ACC112 (cell line): Measurements from ENCODE around the gene DCDC2.
"Not testable (repeated sequence)": the region's sequence is repeated elsewhere in the genome, so short reads cannot be mapped to it uniquely, and the experiment has no call there.

Experiments used
- H2AFZ ChIP-seq: fragments of 200-600 bp; sonication (generic); one replicate; pipeline ENCODE4 v1.6.0; 2017; ENCODE audit warnings: antibody characterized with exemption, low read length; ENCODE audit not compliant: unreplicated experiment
- H3K27ac ChIP-seq: fragments of 200-600 bp; sonication (generic); 2 replicates; pipeline ENCODE4 v1.5.1; 2014; ENCODE audit warnings: low read depth, mild to moderate bottlenecking, antibody characterized with exemption, low read length, moderate library complexity
- H3K27me3 ChIP-seq: fragments of 200-600 bp; sonication (generic); 2 replicates; pipeline ENCODE4 v1.6.1; 2014; ENCODE audit warnings: mild to moderate bottlenecking, antibody characterized with exemption, low read length, moderate library complexity, mixed read lengths; ENCODE audit not compliant: insufficient read depth
- H3K36me3 ChIP-seq: fragments of 200-600 bp; sonication (generic); 2 replicates; pipeline ENCODE4 v1.6.1; 2016; ENCODE audit warnings: mild to moderate bottlenecking, antibody characterized with exemption, low read length, moderate library complexity, mixed read lengths; ENCODE audit not compliant: insufficient read depth
- H3K4me1 ChIP-seq: fragments of 200-600 bp; sonication (generic); one replicate; pipeline ENCODE4 v1.6.1; 2016; ENCODE audit warnings: low read length, mixed read lengths; ENCODE audit not compliant: insufficient read depth, unreplicated experiment, control insufficient read depth
- H3K4me3 ChIP-seq: fragments of 200-600 bp; sonication (generic); 2 replicates; pipeline ENCODE4 v1.5.1; 2014; ENCODE audit warnings: mild to moderate bottlenecking, low read depth, low read length
- H3K79me2 ChIP-seq: fragments of 200-600 bp; sonication (generic); one replicate; pipeline ENCODE4 v1.6.0; 2016; ENCODE audit warnings: low read length; ENCODE audit not compliant: control insufficient read depth, unreplicated experiment, insufficient read depth

Gene DCDC2

DNA sequence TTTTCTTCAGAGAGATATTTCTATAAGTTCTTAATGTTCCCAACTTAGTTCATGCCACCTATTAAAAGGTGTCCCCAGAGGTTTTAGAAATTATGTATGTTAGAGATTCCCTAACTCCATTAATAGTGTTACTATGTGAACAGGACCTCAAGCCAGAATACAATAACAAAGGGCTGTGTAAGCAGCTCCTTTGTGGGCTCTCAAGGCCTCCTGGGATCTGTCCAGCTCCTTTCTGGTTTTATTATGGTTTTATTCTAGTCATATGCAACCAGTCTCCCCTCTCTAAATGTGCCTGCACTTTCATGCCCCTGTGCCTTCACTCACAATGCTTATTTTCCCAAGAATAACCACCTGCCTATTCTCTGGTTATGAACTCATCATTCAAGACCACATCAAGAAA lies 209.2 kb downstream of the DCDC2 start:
- no peaks in the 10 kb centered on the region for H3K4me1 ChIP-seq
- H3K36me3 ChIP-seq: no peaks in the 10 kb centered on the region
- no peak overlapping the region for H3K4me3 ChIP-seq
- no peaks in the 10 kb centered on the region for H3K27me3 ChIP-seq
- H3K27ac ChIP-seq: no peak overlapping the region
- no peaks in the 10 kb centered on the region for H3K79me2 ChIP-seq
- no peak overlapping the region for H2AFZ ChIP-seq

DNA sequence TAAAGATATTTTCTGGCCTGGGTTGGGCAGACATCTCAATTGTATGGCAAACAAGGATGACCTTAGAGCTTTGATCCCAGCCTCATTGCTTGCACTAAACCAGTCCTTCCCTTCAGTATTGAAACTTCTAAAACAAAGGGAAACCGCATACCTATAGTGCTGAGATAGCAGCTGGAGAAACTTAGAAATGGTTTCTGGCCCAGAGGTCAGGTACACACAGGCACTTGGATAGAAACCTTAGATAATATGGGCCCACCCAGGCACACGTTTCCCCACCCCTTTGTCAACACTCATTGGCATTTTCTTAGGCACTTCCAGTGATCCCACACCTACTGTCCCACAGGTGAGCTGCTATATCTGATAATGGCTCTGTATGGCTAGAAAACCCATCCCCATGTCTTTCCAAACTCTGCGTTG lies 209.7 kb downstream of the DCDC2 start:
- H3K79me2 ChIP-seq: no peaks in the 10 kb centered on the region
- H3K36me3 ChIP-seq: no peaks in the 10 kb centered on the region
- no peak overlapping the region for H2AFZ ChIP-seq
- no peak overlapping the region for H3K4me3 ChIP-seq
- no peak overlapping the region for H3K27ac ChIP-seq
- no peaks in the 10 kb centered on the region for H3K4me1 ChIP-seq
- H3K27me3 ChIP-seq: no peaks in the 10 kb centered on the region

DNA sequence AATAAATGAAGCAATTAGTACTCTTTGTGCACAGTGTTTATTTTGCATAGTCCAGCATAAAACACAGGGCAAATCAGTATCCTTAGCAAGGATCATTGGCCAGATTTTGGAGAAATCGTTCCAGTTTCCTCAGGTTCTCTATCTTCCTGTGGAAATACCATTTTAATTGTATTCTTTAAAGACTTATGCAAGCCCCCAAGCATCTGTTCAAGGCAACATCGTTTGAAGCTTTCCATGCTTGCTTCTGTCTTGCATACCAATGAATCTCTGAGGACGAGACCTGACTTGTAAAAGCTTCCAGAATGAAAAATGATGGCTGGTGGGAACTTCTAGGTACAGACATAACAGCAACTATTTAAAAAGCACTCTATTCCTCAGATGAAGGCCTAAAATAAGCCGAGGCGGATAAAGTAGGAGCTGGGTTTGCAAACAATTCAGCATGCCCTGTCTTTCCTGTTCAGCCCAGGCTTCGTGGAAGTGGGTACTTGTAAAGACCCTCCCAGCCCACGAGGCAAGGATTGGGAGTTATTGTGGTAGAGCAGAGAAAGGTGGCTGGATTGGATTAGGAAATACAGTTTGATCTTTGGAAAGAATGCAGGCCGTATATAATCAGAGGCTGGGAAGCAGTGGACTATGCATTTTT lies 210.2 kb downstream of the DCDC2 start:
- H3K27me3 ChIP-seq: no peaks in the 10 kb centered on the region
- H3K36me3 ChIP-seq: no peaks in the 10 kb centered on the region
- H3K4me1 ChIP-seq: no peaks in the 10 kb centered on the region
- no peak overlapping the region for H3K27ac ChIP-seq
- H3K4me3 ChIP-seq: no peak overlapping the region
- H2AFZ ChIP-seq: no peak overlapping the region
- no peaks in the 10 kb centered on the region for H3K79me2 ChIP-seq

DNA sequence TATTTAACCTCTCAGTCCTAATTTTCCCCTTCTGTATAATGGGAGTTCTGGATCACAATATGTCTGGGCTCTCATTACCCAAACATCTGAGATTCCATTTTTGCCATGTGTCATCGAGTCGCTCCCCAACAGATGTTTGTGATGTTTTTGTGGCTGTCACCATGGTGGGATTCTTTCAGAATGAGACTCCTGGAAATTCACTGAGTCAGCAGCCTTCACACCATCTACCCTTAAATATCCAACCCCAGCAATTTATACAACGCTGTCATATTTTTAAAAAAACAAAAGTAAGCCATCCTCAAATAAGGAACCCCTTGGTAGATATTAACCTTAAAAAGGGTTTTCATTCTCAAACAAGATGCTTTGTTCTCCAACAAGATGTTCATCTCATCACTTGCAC lies 211.0 kb downstream of the DCDC2 start:
- no peaks in the 10 kb centered on the region for H3K79me2 ChIP-seq
- H3K27ac ChIP-seq: no peak overlapping the region
- no peaks in the 10 kb centered on the region for H3K4me1 ChIP-seq
- no peaks in the 10 kb centered on the region for H3K27me3 ChIP-seq
- no peaks in the 10 kb centered on the region for H3K36me3 ChIP-seq
- H2AFZ ChIP-seq: no peak overlapping the region
- no peak overlapping the region for H3K4me3 ChIP-seq

DNA sequence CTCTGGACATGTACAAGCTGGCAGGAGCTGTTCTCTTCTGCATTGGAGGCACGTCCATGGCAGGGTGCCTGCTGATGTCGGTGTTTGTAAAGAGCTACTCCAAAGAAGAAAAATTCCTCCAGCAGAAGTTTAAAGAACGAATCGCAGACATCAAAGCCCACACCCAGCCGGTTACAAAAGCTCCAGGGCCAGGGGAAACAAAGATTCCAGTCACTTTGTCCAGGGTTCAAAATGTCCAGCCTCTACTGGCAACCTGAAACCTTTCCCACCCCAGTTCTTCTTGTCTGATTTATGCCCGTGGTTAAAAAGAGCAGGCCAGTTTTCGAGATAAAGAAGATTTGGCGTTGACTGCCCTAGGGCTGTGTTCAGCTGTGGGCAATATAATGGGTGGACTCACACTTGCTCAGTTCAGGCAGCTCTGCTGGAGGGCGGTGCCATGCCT lies 212.1 kb downstream of the DCDC2 start:
- Histone ChIP-seq H2AFZ (no peak overlapping the region), H3K36me3 (no peaks in the 10 kb centered on the region), H3K79me2 (no peaks in the 10 kb centered on the region), H3K4me1 (no peaks in the 10 kb centered on the region), H3K27me3 (no peaks in the 10 kb centered on the region), H3K4me3 (no peak overlapping the region), H3K27ac (no peak overlapping the region)

DNA sequence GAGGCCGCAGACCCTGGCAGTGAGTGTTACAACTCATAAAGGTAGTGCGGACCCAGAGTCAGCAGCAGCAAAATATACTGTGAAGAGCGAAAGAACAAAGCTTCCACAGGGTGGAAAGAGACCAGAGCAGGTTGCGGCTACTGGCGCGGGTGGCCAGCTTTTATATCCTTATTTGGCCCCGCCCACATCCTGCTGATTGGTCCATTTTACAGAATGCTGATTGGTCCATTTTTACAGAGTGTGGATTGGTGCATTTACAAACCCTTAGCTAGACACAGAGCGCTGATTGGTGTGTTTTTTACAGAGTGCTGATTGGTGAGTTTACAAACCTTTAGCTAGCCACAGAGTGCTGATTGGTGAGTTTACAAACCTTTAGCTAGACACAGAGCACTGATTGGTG lies 215.1 kb downstream of the DCDC2 start:
- H2AFZ ChIP-seq, H3K27ac ChIP-seq, H3K4me3 ChIP-seq, H3K4me1 ChIP-seq, H3K79me2 ChIP-seq, H3K27me3 ChIP-seq, H3K36me3 ChIP-seq: not testable (repeated sequence)

DNA sequence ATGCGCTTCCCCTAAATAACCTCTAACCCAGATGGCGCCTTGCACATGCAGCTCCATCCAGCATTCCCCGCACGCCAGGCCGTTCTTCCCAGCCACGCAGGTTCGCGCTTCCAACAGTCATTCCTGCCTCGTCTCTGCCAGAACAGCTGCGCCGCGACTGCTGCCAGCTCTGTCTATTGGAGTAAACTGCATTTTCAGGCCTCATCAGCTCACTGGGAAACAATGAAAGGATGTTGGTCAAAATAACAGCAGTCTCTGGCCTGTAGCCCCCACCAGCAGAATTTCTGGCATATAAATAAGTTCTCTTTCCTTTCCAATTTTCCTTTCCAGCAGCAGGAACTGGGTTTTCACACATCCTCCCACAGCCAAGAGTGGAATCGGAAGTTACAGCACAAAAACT lies 217.3 kb downstream of the DCDC2 start:
- no peak overlapping the region for H2AFZ ChIP-seq
- H3K27me3 ChIP-seq: no peaks in the 10 kb centered on the region
- no peak overlapping the region for H3K4me3 ChIP-seq
- no peaks in the 10 kb centered on the region for H3K4me1 ChIP-seq
- no peak overlapping the region for H3K27ac ChIP-seq
- no peaks in the 10 kb centered on the region for H3K36me3 ChIP-seq
- H3K79me2 ChIP-seq: no peaks in the 10 kb centered on the region

- no peak overlapping the region for H3K27ac ChIP-seq
These were observed 218.2 kb downstream of the DCDC2 start for GRCh38 chr6:24139639-24140038.

GRCh38 chr6:24139080-24139479 lies 218.8 kb downstream of the DCDC2 start:
- Histone ChIP-seq H3K27ac (no peak overlapping the region), H2AFZ (no peak overlapping the region), H3K27me3 (no peaks in the 10 kb centered on the region), H3K36me3 (no peaks in the 10 kb centered on the region), H3K79me2 (no peaks in the 10 kb centered on the region), H3K4me3 (no peak overlapping the region), H3K4me1 (no peaks in the 10 kb centered on the region)

More at GRCh38 chr6:24139639-24140038, 218.2 kb downstream of the DCDC2 start:
- no peaks in the 10 kb centered on the region for H3K4me1 ChIP-seq
- H3K36me3 ChIP-seq: no peaks in the 10 kb centered on the region
- H3K4me3 ChIP-seq: no peak overlapping the region
- no peaks in the 10 kb centered on the region for H3K27me3 ChIP-seq
- no peaks in the 10 kb centered on the region for H3K79me2 ChIP-seq
- H2AFZ ChIP-seq: no peak overlapping the region

DNA sequence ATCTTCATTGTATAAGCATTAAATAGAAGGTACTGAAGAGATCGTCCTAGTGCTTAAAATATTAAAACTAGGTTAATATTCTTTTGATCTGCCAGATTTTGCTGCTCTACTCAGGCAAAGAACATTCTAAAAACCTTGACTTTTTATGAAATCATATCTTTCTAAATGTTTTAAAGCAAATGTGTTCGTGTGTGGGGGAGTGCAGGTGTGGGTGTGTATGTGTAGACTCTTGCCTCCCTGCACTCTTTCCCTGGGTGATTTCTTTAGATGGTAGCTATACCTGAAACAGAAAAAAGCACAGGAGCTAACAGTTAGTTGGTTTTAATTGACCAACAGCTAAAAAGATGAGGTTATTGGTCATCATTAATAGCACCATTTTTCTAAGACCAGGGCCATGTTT lies 226.1 kb downstream of the DCDC2 start:
- no peak overlapping the region for H3K4me3 ChIP-seq
- no peaks in the 10 kb centered on the region for H3K79me2 ChIP-seq
- no peaks in the 10 kb centered on the region for H3K27me3 ChIP-seq
- no peak overlapping the region for H2AFZ ChIP-seq
- H3K36me3 ChIP-seq: no peaks in the 10 kb centered on the region
- H3K27ac ChIP-seq: no peak overlapping the region
- no peaks in the 10 kb centered on the region for H3K4me1 ChIP-seq

GRCh38 chr6:24127316-24127715 lies 230.5 kb downstream of the DCDC2 start:
- Histone ChIP-seq H3K4me1 (no peaks in the 10 kb centered on the region), H3K4me3 (no peak overlapping the region), H3K27me3 (no peaks in the 10 kb centered on the region), H3K36me3 (no peaks in the 10 kb centered on the region), H2AFZ (no peak overlapping the region), H3K27ac (no peak overlapping the region), H3K79me2 (no peaks in the 10 kb centered on the region)
